D341Med (cell line): ENCODE results near the gene NEMP1.
"Not testable (repeated sequence)": the region's sequence is repeated elsewhere in the genome, so short reads cannot be mapped to it uniquely, and the experiment has no call there.

ENCODE experiments used
- DNase-seq: peaks from one replicate; pipeline ENCODE4 v3.0.0; 2012; ENCODE audit warnings: low spot score

Gene NEMP1

DNA sequence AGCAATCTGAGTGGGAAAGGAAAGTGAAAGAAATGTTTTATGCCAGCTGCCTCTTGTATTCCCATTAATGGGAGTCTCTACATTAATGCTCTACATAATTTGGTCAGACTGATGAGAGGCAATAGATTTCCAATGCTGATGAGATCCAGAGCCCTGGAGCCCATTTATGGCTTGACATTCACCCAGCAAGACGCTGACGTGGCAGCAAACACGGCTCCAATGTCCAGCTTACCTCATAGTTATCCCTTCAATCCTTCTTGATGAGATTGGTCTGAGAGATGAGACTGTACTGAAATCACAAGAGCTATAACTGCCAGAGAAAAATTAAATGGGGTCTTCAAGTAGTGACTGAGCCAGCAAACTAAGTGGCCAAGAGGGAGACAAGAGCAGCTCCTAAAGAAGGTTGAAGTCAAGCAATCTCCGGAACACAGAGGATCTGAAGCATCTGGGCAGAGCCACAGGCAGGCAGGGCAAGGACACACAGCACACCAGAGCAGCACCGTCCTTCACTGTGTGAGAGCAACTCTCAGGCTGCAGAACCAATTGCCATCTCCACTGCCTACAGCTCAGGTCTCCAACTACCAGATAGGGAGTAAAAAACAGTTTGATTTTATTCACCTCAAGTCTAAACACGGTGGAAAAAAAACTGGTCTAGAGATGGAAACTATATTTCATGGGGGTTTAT is 21.4 kb downstream of the NEMP1 start:
- no peak for DNase-seq

DNA sequence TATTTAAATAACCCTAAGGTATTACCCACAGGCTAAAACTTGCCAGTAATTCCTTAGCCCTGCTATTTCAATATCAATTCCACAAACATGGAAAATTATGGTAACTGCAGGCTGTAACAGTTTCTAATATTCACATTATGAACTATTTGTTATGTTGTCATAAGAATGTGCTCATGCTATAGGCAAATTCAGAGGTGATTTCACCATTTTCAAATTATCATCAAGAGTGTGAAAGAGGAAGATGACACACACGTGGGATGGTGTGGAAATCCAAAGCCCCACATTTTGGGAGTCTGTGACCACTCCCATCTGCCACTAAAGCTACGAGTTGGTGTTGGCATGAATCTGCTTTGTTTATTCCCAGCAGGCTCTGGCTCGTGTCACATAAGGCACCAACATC is 22.8 kb downstream of the NEMP1 start:
- DNase-seq = no peak

DNA sequence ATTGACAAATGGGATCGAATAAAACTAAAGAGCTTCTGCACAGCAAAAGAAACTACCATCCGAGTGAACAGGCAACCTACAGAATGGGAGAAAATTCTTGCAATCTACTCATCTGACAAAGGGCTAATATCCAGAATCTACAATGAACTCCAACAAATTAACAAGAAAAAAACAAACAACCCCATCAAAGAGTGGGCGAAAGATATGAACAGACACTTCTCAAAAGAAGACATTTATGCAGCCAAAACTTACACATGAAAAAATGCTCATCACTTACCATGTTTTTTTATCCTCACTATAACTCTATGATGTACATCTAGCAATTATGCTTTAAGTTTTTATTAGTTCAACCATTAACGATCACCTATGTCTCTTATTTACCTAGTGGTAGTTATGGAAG is 24.7 kb downstream of the NEMP1 start:
- not testable (repeated sequence) for DNase-seq

DNA sequence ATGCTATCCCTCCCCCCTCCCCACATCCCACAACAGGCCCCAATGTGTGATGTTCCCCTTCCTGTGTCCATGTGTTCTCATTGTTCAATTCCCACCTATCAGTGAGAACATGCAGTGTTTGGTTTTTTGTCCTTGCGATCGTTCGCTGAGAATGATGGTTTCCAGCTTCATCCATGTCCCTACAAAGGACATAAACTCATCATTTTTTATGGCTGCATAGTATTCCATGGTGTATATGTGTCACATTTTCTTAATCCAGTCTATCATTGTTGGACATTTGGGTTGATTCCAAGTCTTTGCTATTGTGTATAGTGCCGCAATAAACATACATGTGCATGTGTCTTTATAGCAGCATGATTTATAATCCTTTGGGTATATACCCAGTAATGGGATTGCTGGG is 25.4 kb downstream of the NEMP1 start:
- not testable (repeated sequence) for DNase-seq

DNA sequence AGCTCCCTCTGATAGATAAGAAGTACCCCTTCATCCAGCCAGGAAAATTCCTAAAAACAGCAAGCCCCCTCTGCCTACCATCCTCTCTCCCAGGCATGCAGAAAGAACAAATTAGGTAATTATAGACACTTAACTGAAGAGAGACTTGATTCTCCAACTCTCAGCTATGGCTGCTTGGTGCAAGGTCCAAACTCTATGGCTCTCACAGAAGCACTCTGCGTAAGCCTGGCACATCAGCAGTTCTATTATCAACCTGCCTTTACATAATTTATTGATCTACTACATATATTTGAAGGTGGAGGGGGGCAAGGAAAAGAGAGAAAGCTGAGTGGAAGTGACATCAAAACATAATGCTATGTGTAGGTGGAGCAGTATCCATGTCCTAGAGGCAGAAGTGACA is 27.6 kb downstream of the NEMP1 start:
- DNase-seq = no peak

DNA sequence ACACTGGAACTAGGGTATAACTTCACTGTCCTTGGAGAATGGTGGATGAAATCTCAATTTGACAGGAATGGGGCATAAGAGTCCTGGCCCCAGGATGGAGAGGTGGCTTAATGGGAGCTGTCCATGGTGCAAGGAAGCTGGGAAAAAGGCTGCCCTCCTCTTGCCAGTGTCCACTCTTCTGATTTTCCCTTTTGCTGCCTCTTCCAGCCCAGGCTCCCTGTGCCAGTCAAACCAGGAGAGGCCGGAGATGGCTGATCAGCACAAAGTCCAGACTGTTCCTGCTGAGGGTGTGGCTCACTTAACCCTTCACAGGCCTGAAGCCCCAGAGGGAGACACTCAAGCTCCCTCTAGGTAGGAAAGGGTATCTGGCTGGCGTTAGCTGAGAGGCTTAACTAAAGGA is 28.7 kb downstream of the NEMP1 start, which contains the start of gene MYO1A:
Gene MYO1A, minus strand, starts transcription at position 240 of the 400 bp plus-strand sequence. CDS start 1,806 bp downstream, outside the sequence.
- DNase-seq = no peak

DNA sequence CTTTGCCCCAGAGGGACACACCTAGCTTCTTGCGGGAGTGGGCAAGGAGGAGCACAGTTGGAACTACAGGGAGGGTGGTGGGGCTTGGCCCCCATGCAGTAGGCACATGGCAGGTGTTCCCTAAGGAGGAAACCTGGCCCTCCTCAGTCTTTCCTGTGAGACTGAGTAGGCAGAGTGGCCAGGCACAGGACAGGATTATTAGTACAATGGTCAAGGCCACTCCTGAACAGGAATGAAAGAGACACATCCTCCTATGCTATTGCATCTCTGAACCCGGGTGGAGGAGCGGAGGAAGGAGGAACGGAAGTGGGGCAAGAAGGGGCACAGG is 29.5 kb downstream of the NEMP1 start:
- DNase-seq = no peak

DNA sequence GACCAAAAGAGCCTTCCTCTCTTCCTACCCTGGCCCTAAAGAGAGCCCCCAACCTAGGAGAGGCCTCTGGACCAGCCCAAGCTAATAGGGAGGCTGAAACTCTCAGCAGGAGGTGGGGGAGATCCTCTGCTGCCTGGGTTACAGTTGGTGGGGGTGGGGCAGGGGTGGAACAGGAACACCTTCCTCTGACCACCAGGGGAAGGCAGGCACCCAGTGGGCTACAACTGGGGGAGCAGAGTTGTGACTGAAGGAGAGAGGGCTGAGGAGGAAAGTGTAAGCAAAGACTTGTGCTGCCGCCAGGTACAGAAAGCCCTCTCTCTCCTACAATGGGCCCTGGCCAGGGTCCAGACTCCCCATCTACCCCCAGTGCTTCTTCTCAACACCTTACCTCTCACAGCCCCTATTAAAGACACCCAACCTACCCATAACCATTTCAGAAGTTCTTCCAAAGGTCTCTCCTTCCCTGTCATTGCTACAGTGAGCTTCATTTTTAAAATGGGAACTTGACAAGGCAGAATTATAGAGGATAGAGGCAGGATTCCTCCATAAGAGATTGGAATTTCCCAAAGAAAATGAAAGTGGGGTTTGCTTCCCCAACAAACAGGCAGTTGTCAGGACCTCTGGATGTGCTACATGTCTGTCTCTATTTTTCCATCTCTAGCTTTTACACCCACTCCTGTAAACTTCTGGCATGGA is 30.0 kb downstream of the NEMP1 start:
- no peak for DNase-seq

DNA sequence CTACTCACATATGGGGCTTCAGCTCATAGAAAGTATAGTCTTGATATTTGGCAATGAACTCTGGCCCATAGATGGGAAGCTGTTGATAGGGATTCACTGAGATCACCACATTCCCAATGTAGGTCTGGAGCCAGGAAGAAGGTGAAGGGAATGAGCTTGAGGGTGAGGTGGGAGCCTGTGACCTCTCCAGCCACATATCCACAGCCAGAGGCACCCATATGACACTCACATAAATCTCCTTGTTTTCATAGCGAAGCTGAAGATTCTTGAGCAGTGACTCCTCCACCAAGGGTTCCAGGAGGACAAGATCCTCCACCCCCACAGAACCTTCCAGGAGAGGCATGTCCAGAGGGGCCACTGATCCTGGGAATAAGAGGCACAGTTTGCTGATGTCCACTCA is 30.6 kb downstream of the NEMP1 start:
- no peak for DNase-seq

DNA sequence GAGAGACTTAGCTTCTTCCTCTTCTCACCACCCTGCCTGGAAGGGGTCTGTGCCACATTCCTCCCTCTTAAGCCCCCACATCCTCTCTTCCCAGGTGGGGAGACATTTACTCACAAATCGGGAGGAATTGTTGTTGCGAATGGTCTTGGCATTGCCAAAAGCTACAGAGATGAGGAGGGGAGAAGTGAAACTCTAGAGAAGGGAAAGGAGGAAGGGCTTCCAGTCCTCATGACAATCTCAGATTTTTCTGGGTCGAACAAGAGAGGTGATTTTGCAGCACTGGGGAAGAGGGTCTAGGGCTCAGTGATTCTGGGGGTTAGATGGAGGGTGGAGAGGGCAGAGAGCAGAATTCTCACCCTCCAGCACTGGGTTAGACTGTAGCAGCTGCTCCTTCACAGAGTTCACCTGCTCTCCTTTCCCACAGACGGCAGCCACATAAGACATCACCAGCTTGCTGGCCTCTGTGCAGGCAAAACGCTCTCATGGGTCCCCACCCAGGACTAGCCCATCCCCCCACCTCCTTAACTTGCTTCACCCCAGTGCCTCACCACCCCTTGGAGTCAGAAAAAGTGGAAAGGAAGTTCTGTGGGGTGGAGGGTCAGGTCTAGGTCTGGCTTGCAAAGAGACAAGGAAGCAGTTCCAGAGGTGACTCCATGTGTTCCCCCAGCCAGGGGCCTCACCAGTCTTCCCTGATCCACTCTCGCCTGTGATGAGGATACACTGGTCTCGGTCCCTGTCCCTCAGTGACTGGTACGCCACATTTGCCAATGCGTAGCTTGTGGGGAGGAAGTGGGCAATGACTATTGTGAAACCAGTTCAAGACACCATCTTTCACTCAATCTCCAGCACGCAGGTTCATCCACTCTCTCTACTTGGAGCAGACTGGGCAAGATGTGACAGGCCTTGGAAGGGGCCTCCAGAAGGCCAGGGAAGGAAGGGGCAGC is 31.4 kb downstream of the NEMP1 start:
- no peak for DNase-seq

DNA sequence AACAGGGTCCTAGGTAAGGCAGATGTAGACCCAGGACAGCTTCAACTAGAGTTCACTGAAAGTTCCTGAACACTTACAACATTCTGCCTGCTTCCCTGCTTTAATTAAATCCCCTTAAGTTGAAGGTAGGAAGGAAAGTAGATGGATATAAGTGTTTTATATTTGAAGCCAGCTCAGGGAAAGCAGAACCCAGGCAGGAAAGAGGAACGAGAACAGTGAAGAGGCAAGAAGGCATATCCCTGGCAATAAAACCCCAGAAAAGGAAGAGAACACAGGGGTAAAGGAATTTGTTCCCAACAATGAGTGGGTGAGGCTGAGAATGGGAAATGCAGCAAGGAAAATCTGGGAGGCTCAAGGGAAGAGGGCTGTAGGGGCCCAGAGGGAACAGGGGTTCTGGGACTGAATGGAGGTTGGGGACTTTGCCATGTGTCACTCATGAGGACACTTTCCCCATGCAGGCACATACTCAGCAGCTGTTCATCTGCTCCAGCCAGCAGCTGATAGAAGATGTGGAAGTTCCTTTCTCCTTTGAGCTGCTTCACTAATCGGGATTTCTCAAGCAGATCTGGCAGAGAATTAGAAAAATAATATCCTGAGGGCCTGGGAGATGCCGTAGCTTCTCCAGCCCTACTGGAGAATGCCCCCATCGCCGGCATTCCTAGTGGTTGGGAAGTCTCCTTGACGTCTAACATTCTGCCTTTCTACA is 32.4 kb downstream of the NEMP1 start:
- no peak for DNase-seq

DNA sequence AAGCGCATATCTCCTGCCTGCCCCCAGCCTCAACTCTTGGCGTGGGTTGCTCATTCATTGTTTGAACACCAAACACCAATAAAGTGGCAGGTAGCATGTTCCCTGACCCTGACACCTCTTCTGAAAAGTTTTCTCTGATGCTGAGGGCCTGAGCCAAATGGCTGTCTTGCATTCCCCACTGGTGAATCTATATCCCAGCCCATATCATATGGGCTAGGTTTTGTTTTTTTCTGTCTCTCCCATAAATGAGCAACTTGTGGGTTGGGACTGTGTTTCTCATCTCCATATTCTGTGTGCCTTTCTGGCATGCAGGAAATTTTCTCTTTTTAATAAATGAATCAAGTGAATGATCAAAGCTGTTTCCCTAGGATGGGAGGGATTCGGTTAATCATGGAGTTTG is 33.7 kb downstream of the NEMP1 start:
- DNase-seq = no peak

DNA sequence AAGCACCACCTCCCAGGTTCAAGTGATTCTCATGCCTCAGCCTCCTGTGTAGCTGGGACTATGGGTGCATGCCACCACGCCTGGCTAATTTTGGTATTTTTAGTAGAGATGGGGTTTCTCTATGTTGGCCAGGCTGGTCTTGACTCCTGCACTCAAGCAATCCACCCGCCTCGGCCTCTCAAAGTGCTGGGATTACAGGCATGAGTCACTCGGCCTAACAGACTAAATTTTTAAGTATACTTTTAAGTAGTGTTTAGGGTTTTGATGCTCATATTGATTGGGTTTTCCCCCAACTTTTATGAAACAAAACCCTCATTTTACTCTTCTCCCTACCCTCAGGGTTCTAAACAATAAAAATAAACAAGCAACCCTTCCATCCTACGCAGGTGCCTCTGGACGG is 34.1 kb downstream of the NEMP1 start:
- no peak for DNase-seq

DNA sequence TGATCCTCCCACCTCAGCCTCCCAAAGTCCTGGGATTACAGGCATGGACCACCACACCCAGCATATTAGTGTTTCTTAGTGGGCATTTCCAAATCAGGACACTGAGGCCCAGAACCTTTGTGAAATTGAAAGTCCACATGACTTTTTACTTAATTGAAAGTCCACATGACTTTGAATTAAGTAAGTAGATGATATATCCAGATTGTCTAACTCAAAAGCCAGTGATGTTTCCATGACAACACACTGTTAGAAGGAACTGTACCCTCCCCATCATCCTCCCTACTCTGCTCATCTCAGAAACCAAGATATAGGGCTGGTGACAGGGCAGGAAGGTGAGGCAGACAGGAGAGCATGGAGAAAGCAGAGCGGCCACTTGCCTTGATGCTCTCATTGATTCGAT is 35.9 kb downstream of the NEMP1 start:
- DNase-seq = no peak

DNA sequence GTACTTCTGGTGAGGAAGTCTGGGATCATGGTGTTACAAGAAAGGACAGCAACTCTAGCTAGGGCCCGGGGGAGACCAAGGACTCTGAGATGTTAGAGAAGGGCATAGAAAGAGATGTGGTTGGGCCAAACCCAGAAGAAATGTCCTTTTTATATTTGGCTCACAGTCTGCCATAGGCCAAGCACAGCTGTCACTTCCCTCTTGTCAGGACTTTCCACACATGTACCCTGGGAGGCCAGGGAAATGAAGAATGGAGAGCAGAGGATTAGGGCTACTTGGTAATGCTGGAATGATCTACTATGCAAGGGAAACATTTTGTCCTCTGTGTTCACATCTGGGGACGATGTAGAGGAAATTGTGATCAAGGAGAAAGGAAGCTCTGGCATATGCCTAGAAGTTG is 37.8 kb downstream of the NEMP1 start:
- DNase-seq = no peak

DNA sequence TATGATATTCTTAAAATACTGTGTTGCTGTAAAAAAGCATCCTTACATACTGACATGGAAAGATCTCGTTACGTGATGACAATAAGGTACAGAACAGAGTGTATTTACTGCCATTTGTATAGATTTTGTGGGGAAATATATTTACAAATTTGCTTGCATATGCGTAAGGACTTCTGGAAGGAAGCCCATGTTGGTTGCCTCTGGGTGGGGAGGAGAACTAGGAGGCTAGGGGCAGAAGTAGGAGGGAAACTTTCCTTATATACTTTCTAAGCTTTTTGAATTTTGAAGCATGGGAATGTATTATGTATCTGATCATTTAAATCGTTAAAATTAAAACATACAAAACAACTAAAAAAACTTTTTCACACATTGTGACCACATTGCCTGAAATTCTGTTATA is 38.4 kb downstream of the NEMP1 start:
- DNase-seq = no peak

DNA sequence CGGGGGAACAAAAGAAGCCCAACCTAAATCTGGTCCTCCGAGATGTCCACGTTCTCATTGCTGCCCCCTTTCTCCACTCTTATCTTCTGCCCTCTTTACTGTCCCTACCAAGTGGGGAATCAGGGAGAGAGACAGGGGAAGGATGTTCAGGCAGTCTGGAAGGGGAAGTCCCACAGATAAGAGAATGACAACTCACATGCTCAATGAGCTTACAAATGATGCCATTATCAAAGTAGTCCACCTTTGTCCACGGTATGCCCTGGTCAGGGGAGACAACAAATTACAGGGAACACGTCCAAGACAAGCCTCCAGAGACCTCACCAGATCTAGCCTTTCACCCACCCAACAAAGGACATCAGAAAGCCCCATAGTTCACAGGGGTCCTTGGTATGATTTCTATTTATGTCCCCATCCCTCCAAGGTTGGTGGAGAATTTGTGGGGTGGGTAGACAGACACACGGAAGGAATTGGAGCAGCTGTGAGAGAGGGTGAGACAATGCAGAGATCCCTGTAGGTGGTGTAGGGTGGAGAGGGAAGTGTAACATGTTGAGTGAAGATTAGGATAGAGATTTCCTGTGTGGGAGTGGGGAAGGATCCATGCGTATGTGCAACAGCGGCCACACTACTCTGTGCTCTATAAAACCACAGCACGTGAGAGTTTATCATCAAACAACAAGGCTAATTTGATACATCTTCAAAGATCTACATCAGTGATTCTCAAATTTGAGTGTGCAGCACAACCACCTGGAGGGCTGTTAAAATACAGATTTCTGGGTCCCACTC is 39.4 kb downstream of the NEMP1 start:
- DNase-seq = no peak

DNA sequence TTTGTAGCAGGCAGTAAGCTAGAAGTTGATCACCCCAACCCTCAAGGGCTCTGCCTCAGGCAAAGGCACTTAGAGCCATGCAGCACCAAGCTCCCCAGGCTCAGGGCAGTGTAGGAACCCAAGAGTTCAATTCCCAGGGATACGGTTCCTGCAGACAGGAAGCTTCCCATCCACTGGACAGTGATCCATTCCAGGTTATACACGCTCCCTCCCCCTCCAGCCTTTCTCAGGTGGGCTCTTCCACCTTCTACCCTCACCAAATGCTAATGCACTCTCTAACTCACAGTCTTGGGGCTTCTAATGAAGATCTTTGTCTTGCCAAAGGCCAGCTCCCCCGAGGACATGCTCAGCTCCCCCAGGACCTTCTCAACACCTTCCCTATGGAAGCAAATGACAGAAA is 41.3 kb downstream of the NEMP1 start:
- no peak for DNase-seq

DNA sequence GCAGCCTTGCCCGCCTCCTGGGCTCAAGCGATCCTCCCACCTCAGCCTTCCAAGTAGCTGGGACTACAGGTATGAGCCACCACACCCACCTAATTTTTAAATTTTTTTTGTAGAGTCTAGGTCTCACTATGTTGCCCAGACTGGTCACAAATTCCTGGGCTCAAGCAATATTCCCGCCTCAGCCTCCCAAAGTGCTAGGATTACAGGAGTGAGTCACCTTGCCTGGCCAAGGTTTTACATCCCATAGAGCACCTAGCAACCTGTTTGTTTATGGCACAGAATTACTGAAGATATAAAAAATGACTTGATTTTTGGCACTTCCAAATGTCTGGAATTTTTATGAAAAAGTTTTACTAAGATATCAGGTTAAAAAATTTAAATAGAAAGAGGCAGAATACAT is 45.2 kb downstream of the NEMP1 start:
- DNase-seq = no peak

DNA sequence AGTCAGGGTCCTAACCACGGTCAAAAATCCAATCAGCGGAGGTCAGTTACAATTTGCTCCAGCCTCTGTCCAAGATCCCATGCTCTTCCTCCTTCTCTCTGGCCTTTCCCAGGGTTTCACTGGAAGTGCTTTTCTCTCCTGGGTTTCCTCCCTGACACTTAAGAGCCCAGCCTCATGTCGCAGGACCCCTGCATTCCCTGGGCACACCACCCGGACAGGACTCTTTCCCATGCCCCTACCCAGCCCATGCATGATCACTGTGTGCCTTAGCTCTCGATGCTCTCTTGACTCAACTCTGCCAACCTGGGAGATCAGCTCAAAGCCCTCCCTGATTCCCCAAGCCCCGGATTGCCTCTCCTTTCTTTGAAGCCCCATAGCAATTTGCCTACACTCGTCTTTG is 46.8 kb downstream of the NEMP1 start:
- no peak for DNase-seq

DNA sequence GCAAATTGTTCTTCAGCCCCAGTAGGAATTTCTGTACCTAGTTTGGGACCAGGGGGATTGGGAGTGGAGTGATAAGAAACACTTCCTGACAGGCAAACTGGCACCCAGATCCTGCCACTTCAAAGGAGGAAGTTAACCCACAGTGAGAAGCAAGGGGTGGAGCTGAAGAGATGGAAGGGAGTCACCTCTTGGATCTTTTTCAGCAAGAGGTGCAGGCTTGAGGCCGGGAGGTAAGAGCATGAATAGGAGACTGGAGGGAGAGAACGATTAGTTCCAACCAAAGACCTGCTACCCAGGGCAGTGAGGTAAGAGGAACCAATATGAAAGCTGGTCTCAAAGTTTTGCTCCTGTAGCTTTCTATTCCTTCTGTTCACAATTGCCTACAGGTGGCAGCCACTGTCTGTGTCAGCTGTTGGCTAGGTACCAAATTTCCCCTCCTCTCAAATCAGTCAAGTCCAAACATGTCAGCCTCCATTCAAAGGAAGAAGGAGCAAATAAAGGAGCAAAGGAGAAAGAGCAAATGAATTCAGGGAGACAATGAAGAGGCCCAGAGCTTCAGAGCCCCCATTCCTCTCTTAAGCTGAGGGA is 47.4 kb downstream of the NEMP1 start:
- no peak for DNase-seq
